H9 (cell line): ENCODE measurements around the gene PRTFDC1. TPM values are rescaled to one million over a fixed set of nuclear protein-coding genes. Genes with fewer than 3 reads are reported as not detected.

Source experiments
- DNase-seq: peaks from one replicate; pipeline ENCODE4 v3.0.0-alpha.2; 2017
- H2AFZ ChIP-seq: one replicate; pipeline ENCODE4 v1.6.1; 2013; ENCODE audit warnings: mild to moderate bottlenecking, low read length, control low read depth, moderate library complexity
- H2AK5ac ChIP-seq: 2 replicates; pipeline ENCODE4 v1.6.1; 2013; ENCODE audit warnings: low read length, control low read depth, mixed read lengths; ENCODE audit not compliant: insufficient read length
- H2BK120ac ChIP-seq: one replicate; pipeline ENCODE4 v1.6.1; 2013; ENCODE audit warnings: low read depth, mild to moderate bottlenecking, low read length, control low read depth, inconsistent platforms; ENCODE audit not compliant: poor library complexity, severe bottlenecking
- H2BK12ac ChIP-seq: 2 replicates; pipeline ENCODE4 v1.6.1; 2013; ENCODE audit warnings: low read length, control low read depth, mixed read lengths, low read depth; ENCODE audit not compliant: insufficient read length
- H2BK15ac ChIP-seq: 2 replicates; pipeline ENCODE4 v1.6.1; 2013; ENCODE audit warnings: low read depth, low read length, control low read depth
- H2BK20ac ChIP-seq: one replicate; pipeline ENCODE4 v1.6.1; 2013; ENCODE audit warnings: low read depth, mild to moderate bottlenecking, low read length, control low read depth, inconsistent platforms; ENCODE audit not compliant: poor library complexity, severe bottlenecking
- H2BK5ac ChIP-seq: 2 replicates; pipeline ENCODE4 v1.6.1; 2013; ENCODE audit warnings: low read length, control low read depth, mixed read lengths; ENCODE audit not compliant: insufficient read length
- H3K14ac ChIP-seq: 2 replicates; pipeline ENCODE4 v1.6.1; 2013; ENCODE audit warnings: low read length, control low read depth; ENCODE audit not compliant: insufficient read depth
- H3K18ac ChIP-seq: 2 replicates; pipeline ENCODE4 v1.6.1; 2013; ENCODE audit warnings: low read depth, mild to moderate bottlenecking, mixed read lengths, low read length, control low read depth; ENCODE audit not compliant: insufficient read length
- H3K23ac ChIP-seq: 2 replicates; pipeline ENCODE4 v1.6.1; 2013; ENCODE audit warnings: low read length, control low read depth, mixed read lengths, low read depth; ENCODE audit not compliant: insufficient read length
- H3K23me2 ChIP-seq: 2 replicates; pipeline ENCODE4 v1.6.1; 2013; ENCODE audit warnings: low read depth, mild to moderate bottlenecking, mixed read lengths, low read length, control low read depth; ENCODE audit not compliant: insufficient read length, poor library complexity, severe bottlenecking
- H3K27ac ChIP-seq: 2 replicates; pipeline ENCODE4 v1.5.1; 2013; ENCODE audit warnings: low read length, control low read depth, mixed read lengths, low read depth; ENCODE audit not compliant: insufficient read length
- H3K27me3 ChIP-seq: 2 replicates; pipeline ENCODE4 v1.6.1; 2013; ENCODE audit warnings: low read length, control low read depth, inconsistent platforms; ENCODE audit not compliant: insufficient read depth
- H3K4ac ChIP-seq: 2 replicates; pipeline ENCODE4 v1.6.1; 2013; ENCODE audit warnings: low read depth, mild to moderate bottlenecking, control low read depth, inconsistent platforms, low read length, moderate library complexity
- H3K4me1 ChIP-seq: 2 replicates; pipeline ENCODE4 v1.6.1; 2013; ENCODE audit warnings: low read length, control low read depth, inconsistent platforms; ENCODE audit not compliant: insufficient read depth
- H3K4me2 ChIP-seq: 2 replicates; pipeline ENCODE4 v1.6.1; 2013; ENCODE audit warnings: low read length, control low read depth, mixed read lengths; ENCODE audit not compliant: insufficient read length, insufficient read depth
- H3K56ac ChIP-seq: 2 replicates; pipeline ENCODE4 v1.6.1; 2013; ENCODE audit warnings: low read depth, mild to moderate bottlenecking, mixed read lengths, low read length, control low read depth; ENCODE audit not compliant: insufficient read length
- H3K79me1 ChIP-seq: 2 replicates; pipeline ENCODE4 v1.6.1; 2013; ENCODE audit warnings: low read depth, mild to moderate bottlenecking, moderate library complexity, low read length, control low read depth, inconsistent platforms; ENCODE audit not compliant: insufficient read depth, poor library complexity, severe bottlenecking
- H3K79me2 ChIP-seq: 2 replicates; pipeline ENCODE4 v1.6.1; 2013; ENCODE audit warnings: low read length, control low read depth, inconsistent platforms; ENCODE audit not compliant: insufficient read depth
- H3K9ac ChIP-seq: 2 replicates; pipeline ENCODE4 v1.6.1; 2013; ENCODE audit warnings: low read length, control low read depth, mixed read lengths; ENCODE audit not compliant: insufficient read length; ENCODE audit errors: extremely low read depth
- H3K9me3 ChIP-seq: one replicate; pipeline ENCODE4 v1.6.1; 2013; ENCODE audit warnings: low read depth, low read length, inconsistent platforms; ENCODE audit not compliant: control insufficient read depth
- H3T11ph ChIP-seq: one replicate; pipeline ENCODE4 v1.6.1; 2013; ENCODE audit warnings: mild to moderate bottlenecking, low read length, control low read depth, inconsistent platforms
- H4K20me1 ChIP-seq: one replicate; pipeline ENCODE4 v1.6.1; 2013; ENCODE audit not compliant: control insufficient read depth, insufficient read length, insufficient read depth
- H4K5ac ChIP-seq: 2 replicates; pipeline ENCODE4 v1.6.1; 2013; ENCODE audit warnings: low read depth, mild to moderate bottlenecking, mixed read lengths, low read length, control low read depth; ENCODE audit not compliant: insufficient read length
- H4K8ac ChIP-seq: replicated peaks from 2 replicates; pipeline ENCODE4 v1.6.1; 2013; ENCODE audit warnings: low read length, control low read depth, mixed read lengths, low read depth; ENCODE audit not compliant: insufficient read length
- H4K91ac ChIP-seq: 2 replicates; pipeline ENCODE4 v1.6.1; 2013; ENCODE audit warnings: low read depth, mild to moderate bottlenecking, moderate library complexity, mixed read lengths, low read length, control low read depth; ENCODE audit not compliant: insufficient read length
- H3K27ac Mint-ChIP-seq, 3 experiments: 2 replicates in 2 of 3; 3 replicates in 1 of 3; pipeline ENCODE4 v1.8.0; 2020 to 2021; ENCODE audit warnings: mixed read lengths in 3 of 3, mild to moderate bottlenecking in 1 of 3, moderate library complexity in 1 of 3
- H3K27me3 Mint-ChIP-seq: 2 replicates; pipeline ENCODE4 v1.8.0; 2021; ENCODE audit warnings: low read depth, mild to moderate bottlenecking, moderate library complexity, mixed read lengths
- H3K36me3 Mint-ChIP-seq, 3 experiments: 2 replicates in 2 of 3; 3 replicates in 1 of 3; pipeline ENCODE4 v1.8.0; 2020 to 2021; ENCODE audit warnings: low read depth in 3 of 3, mixed read lengths in 3 of 3; ENCODE audit not compliant: insufficient read depth in 1 of 3
- H3K4me1 Mint-ChIP-seq, 2 experiments: 2 replicates each; pipeline ENCODE4 v1.8.0; 2020; ENCODE audit warnings: mixed read lengths in 2 of 2
- H3K4me3 Mint-ChIP-seq, 2 experiments: 2 replicates in 1 of 2; 3 replicates in 1 of 2; pipeline ENCODE4 v1.8.0; 2020 to 2021; ENCODE audit warnings: mild to moderate bottlenecking in 2 of 2, mixed read lengths in 2 of 2, moderate library complexity in 1 of 2
- H3K9me3 Mint-ChIP-seq, 2 experiments: 2 replicates in 1 of 2; 3 replicates in 1 of 2; pipeline ENCODE4 v1.8.0; 2020; ENCODE audit warnings: mild to moderate bottlenecking in 2 of 2, mixed read lengths in 2 of 2, moderate library complexity in 1 of 2
- CTCF ChIP-seq: fragments of 200-600 bp; sonication (generic); conservative IDR thresholded peaks from 3 replicates; pipeline ENCODE4 v1.8.0; 2021; ENCODE audit warnings: antibody characterized with exemption, mild to moderate bottlenecking
- total RNA-seq: library from RNA; stranded (reverse); gene quantifications from 2 replicates; pipeline ENCODE4 v1.2.1, GENCODE V29; 2021

PRTFDC1 gene
- total RNA-seq, 1 experiment from 2014 or later = 7.5 TPM

GRCh38 chr10:24995072-24995471 lies 42.7 kb upstream of the PRTFDC1 start:
- Histone ChIP-seq H2AK5ac (no peak overlapping the region), H3K23ac (no peak overlapping the region), H3K27ac (no peak overlapping the region), H2BK20ac (no peak overlapping the region), H2BK12ac (no peak overlapping the region), H3K4me2 (no peak overlapping the region), H3K18ac (no peak overlapping the region), H2BK120ac (no peak overlapping the region), H2AFZ (no peak overlapping the region), H2BK15ac (no peak overlapping the region), H3T11ph (no peak overlapping the region), H2BK5ac (no peak overlapping the region), H3K4ac (no peak overlapping the region), H3K23me2 (no peaks in the 10 kb centered on the region), H3K9ac (no peak overlapping the region), H4K8ac (no peak overlapping the region), H4K20me1 (no peaks in the 10 kb centered on the region), H3K56ac (no peak overlapping the region), H3K79me2 (no peaks in the 10 kb centered on the region), H4K5ac (no peak overlapping the region), H3K9me3 (no peaks in the 10 kb centered on the region), H3K27me3 (no peaks in the 10 kb centered on the region), H4K91ac (no peak overlapping the region), H3K14ac (no peak overlapping the region), H3K4me1 (no peaks in the 10 kb centered on the region), H3K79me1 (no peaks in the 10 kb centered on the region)
- no peak for TF ChIP-seq CTCF
- no peaks in the 10 kb centered on the region for H3K36me3 Mint-ChIP-seq
- H3K9me3 Mint-ChIP-seq = peaks cover 0 to under 1% of the 10 kb centered on the region in 2 experiments; a peak in 3 of 5 replicates
- DNase-seq = no peak
- H3K27ac Mint-ChIP-seq = no peak overlapping the region
- no peaks in the 10 kb centered on the region for H3K4me1 Mint-ChIP-seq
- H3K4me3 Mint-ChIP-seq = no peak overlapping the region
- no peaks in the 10 kb centered on the region for H3K27me3 Mint-ChIP-seq
